GM10248 (cell line): Measurements from ENCODE around the gene SORL1-AS1.

Experiments
- CTCF ChIA-PET: fragments of 300-600 bp; sonication (Branson Sonifier 250); formaldehyde crosslinking; extraction: SDS; loops from one replicate; lab custom pipeline; 2021; ENCODE audit warnings: antibody characterized with exemption; lab: Yijun Ruan, JAX
- POLR2A ChIA-PET: fragments of 350-650 bp; sonication (Branson Sonifier 250); formaldehyde crosslinking; extraction: SDS; loops from one replicate; lab custom pipeline; 2020; ENCODE audit warnings: antibody characterized with exemption; lab: Yijun Ruan, JAX
- DNase-seq: peaks from one replicate; pipeline ENCODE4 v3.0.0; 2012; ENCODE audit errors: extremely low spot score
- TF ChIP-seq, protein P1 (sequence below): IDR thresholded peaks from 2 replicates; pipeline ENCODE4 v1.5.1; 2012; ENCODE audit warnings: mild to moderate bottlenecking, low read depth; ENCODE audit errors: extremely low read depth, missing control alignments, control extremely low read depth

Gene SORL1-AS1

DNA sequence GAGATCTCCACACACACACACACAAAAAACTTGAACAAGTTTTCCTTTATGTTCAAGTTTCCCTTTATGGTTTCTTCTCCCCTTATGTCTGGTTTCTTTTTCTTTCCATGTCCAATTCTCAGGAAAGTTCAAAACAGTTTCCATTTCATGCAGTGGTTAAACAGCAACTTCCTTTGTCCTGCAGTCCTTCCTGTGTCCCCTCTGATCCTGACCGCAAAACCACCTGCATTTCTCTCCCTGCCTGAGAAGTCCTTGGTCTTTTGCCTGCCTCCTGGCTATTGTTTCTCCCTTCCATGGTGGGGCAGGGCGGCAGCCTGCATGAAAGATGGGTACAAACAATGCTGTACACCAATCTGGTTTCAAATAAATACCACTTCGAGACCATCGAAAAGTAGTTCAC is 58.9 kb downstream of the SORL1-AS1 start:
- CTCF ChIA-PET = interaction anchor here (1.0 to 1.8 kb wide), 4 partner anchors 14 to 51 kb away, joined by 3 to 5 read pairs (median 4); no protein-coding TSS in a partner anchor
- TF ChIP-seq, protein P1, sequence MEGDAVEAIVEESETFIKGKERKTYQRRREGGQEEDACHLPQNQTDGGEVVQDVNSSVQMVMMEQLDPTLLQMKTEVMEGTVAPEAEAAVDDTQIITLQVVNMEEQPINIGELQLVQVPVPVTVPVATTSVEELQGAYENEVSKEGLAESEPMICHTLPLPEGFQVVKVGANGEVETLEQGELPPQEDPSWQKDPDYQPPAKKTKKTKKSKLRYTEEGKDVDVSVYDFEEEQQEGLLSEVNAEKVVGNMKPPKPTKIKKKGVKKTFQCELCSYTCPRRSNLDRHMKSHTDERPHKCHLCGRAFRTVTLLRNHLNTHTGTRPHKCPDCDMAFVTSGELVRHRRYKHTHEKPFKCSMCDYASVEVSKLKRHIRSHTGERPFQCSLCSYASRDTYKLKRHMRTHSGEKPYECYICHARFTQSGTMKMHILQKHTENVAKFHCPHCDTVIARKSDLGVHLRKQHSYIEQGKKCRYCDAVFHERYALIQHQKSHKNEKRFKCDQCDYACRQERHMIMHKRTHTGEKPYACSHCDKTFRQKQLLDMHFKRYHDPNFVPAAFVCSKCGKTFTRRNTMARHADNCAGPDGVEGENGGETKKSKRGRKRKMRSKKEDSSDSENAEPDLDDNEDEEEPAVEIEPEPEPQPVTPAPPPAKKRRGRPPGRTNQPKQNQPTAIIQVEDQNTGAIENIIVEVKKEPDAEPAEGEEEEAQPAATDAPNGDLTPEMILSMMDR = no peak
- no peak for DNase-seq
- POLR2A ChIA-PET = interaction anchor here (1.0 kb wide), 1 partner anchor 26 kb away, joined by 3 read pairs; no protein-coding TSS in a partner anchor

DNA sequence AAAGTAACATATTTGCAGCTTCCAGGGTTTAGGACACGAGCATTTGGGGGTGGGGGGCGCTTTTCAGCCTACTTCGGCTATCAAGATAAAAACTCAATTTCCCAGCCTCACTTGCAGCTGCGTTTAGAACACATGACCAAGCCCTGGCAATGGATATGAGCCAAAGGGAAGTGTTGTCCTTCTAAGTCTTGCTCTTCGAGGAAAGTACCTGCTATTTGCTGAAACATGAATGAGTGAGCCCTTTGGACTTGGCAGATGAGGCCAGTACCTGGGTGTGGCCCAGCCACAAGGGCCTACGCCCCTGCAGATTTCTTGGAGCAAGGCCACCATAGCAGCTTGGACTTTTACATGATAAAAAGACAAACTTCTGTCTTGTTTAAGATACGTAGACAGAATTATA is 60.9 kb downstream of the SORL1-AS1 start:
- TF ChIP-seq, protein P1 = no peak
- DNase-seq = no peak
- ChIA-PET POLR2A (no interaction called here), CTCF (no interaction called here)

DNA sequence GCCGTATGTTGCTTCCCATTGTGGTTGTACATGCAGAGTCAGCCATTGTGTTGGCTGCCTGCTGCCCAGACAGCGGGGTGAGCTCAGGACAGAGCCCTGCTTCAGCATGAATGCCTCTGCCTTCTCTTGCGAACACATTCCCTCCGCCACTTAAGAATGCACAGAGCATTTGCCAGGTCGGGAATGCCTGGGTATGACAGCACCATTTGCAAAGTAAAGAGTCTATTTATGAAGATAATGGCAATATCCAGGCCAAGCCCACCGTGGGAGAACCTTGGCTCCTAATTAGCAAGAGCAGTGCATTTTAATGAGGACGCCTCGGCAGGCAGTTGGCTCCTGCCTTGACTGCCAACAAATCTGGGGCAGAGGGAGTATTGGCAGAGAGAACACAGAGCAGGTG is 63.1 kb downstream of the SORL1-AS1 start:
- DNase-seq = no peak
- ChIA-PET POLR2A (no interaction called here), CTCF (no interaction called here)
- TF ChIP-seq, protein P1 = no peak
